NCI-H2171 (cell line): ENCODE measurements around the gene TMEM119.
A peak's percentile ranks its signal among the peaks of the same experiment; 100 is the strongest.
"Not testable (repeated sequence)": the region's sequence is repeated elsewhere in the genome, so short reads cannot be mapped to it uniquely, and the experiment has no call there.

Experiments used
- DNase-seq: peaks from one replicate; lab custom pipeline; 2025; lab: John Stamatoyannopoulos, UW

Gene TMEM119

DNA sequence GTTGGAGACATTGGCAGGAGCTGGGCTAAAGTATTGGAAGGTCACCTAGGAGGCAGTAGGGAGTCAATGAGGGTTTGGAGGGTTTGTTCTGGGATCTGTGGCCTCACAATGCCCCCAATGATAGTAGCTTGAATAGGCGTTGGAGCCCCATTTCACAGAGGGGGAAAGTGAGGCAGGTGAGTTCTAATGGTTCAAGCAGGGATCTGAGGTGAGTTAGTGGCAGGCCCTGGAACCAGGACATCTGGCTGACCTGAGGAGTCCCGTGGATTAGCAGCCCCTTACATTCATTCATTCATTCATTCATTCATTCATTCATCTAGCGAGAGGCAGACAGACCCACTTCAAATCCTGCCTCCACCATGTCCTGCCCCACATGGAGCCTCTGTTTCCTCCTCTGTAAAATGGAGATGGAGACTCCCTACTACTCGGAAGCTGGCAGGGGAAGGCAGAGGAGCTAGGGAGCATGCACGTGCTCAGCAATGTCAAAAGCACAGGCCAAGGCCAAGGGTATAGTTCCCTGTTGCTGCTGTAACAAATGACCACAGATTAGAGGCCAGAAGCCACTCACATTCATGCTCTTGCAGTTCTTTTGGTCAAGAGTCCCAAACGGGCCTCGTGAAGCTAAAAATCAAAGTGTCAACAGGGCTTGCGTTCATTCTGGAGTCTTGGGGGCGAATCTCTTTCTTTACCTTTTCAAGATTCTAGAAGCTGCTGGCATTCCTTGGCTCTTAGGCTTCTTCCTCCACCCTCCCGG, 2.2 kb upstream of the TMEM119 start:
- DNase-seq: no peak

DNA sequence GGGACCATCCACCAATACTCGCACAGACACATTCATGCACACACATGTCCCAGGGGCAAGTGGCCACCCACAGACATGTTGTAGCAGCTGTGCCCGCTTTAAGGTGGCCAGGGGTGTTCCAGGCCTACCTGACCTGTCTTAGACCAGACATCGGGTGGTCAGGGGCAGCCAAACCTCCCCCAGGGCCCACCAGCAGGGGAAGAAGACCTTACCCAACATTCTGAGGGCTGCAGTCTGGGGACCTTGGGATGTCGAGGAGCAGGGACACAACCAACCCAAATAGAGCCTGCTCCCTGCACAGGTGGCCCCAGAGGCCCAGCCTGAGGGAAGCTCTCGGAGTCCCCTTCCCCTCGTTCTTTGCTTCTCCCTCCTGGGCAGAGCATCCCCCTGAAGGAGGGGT, 1.7 kb upstream of the TMEM119 start:
- DNase-seq: no peak

DNA sequence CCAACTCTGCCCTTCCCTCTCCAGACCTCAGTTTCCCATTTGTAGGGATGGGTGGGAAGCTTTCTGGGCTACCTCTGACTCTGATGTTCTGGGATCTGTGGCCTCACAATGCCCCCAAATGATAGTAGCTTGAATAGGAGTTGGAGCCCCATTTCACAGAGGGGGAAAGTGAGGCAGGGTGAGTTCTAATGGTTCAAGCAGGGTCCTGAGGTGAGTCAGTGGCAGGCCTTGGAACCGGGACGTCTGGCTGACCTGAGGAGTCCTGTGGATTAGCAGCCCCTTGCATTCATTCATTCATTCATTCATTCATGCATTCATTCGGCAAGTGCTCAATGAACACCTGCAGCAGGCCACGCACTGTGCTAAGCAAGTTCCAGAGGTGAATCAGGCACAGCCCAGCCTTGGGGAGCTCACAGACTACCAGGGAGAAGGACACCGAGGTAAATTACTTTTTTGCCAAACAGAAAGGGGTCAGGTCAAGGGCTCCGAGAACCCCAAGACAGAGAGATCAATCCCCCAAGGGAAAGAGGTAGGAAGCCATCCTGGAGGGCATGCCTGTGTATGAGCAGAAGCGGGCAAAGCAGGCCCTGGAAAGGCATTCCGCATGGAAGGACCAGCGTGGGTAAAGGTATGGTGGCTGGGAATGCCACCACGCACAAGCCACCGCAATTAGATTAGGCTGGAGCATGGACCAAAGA, 818 bp upstream of the TMEM119 start:
- no peak for DNase-seq

DNA sequence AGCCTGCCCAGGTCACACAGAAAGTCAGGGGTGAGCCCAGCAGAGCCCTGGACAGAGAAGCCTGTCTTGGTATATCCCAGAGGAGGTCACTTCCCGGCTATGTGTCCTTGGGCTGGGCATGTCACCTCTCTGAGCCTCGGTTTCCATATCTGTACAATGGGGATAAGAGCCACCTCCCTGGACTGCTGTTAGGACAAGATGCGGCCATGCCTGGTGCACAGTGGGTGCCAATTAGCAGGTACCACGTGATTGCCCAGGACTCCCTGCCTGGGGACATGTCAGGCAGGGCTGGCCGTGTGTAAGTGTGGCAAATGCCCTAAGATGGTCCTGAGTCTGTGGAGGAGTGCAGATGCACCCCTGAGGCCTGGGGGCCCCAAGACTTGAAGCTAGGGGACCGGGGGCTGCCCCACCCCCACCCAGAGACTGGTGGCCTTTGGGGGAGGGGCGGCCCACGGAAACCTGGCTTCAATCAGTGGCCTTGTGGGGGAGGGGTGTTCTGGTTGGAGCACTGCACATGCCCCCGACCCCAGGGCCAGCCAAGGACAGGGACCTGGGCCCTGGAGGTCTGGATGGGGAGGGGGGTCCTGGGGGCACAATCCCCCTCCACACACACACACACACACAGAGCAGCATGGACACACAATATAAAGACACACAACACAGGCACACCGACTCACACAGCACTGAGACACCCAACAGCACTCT, 878 bp downstream of the TMEM119 start:
- no peak for DNase-seq

DNA sequence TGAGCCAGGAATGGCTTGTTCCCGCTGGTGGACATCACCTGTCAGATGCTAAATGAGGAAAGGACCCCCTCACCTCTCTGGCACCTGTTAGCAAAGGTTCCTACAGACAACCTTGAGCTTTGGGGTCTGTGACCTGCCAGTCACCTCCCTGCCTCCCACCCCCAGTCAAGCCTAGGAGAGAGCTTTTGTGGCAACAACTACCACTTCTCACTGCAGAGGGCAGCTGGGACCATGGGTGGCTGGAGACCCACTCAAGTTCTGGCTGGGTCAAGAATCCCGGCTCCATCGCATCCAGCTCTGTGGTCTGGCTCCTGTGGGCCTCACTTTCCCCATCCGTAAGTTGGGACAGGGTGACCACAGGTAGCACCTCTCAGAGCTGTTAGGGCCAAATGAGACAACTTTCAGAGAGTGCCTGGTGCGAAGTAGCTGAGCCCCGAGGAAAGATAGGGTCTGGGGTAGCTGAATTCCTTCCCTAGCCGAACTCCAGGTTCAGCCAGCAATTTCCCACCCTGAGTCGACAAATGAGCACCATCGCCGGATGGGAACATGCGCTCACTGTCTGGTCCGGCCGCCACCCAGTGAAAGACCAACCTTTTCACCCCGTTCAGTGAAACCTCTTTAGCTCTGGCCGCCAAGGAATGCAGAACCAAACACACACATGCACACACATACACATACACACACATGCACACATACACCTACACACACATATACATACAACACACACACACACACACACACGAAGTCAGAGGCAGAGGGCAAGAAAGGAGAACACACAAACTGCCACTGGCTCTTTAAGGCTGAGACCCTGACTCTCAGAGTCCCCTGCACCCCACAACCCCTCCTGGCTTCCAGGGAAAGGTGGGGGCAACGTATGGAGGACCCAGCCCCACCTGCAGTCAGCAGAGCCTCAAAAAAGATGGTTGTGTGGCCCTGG, 1.9 kb downstream of the TMEM119 start:
- DNase-seq: no peak

DNA sequence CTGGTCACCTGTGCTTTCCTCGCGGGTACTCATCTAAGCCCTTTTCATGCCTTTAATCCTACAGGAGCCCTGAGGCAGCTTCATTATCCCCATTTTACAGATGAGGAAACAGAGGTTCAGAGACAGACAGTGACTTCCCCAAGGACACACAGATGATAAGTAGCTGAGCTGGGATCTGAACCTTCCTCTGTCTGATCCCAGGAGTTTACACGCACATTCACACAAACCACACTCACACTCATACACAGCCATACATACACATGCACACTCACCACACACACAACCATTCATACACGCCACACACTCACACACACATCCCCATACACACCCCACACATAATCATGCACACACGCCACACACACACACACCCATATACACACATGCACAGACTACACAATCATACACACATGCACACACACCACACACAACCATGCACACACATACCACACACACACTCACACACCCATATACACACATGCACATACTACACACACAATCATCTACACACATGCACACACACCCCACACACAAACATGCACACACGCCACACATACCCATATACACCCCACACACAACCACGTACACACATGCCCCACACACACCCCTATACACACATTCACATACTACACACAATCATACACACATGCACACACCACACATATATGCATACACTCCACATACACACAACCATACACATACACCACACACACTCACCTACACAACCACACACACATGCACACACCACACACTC, 2.7 kb downstream of the TMEM119 start:
- DNase-seq: no peak

DNA sequence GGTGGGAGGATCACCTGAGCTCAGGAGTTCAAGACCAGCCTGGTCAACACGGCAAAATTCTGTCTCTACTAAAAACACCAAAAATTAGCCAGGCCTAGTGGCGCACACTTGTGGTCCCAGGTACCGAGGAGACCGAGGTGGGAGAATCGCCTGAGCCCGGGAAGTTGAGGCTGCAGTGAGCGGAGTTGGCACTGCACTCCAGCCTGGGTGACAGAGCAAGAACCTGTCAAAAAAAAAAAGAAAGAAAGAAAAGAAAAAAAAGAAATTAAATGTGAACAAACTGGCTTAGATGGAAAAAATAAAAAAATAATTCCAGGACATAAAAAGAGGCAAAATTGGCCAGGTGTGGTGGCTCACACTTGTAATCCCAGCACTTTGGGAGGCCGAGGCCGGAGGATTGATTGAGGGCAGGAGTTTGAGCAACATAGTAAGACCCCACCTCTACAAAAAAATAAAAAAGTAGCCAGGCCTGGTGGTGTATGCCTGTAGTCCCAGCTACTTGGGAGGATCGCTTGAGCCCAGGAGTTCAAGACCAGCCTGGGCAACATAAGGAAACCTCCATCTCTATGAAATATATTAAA, 3.5 kb downstream of the TMEM119 start:
- DNase-seq: no peak

DNA sequence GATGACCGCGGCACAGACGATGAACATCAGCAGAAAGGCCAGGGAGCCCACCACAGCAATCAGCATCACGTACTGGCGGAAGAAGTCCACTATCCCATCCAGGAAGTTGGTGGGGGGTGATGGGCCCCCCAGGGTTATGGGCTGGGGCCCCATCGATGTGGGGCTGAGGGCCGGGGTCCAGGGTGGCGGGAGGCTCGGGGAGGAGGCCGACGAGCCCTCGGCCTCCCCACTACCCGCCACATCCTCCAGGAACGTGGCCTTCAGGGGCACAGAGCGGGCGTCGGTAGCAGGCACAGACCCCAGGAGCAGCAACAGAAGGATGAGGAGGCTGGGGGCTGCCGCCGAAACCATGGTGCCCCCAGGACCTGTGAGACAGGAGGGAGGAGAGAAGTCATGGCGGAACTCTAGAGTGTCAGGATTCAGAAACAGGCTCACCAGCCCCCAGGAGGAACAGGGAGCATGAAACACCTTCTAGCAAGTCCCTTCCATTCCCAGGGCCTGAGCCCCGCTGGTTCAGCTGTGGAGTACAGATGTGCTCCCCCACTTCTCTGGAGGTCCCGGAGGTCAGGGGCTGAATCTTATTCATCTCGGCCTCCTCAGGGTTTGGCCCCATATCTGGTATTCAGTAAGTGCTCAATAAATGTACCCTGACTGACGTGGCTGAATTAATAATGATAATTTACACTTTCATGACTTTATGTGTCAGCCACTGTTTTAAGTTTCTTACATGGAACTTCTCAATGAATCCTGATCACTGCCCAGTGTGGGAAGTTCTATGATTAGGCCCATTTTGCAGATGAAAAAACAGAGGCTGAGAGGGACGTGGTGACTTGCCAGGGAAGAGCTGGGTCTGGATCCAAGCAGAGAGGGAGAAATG, 5.6 kb downstream of the TMEM119 start:
- DNase-seq: no peak

DNA sequence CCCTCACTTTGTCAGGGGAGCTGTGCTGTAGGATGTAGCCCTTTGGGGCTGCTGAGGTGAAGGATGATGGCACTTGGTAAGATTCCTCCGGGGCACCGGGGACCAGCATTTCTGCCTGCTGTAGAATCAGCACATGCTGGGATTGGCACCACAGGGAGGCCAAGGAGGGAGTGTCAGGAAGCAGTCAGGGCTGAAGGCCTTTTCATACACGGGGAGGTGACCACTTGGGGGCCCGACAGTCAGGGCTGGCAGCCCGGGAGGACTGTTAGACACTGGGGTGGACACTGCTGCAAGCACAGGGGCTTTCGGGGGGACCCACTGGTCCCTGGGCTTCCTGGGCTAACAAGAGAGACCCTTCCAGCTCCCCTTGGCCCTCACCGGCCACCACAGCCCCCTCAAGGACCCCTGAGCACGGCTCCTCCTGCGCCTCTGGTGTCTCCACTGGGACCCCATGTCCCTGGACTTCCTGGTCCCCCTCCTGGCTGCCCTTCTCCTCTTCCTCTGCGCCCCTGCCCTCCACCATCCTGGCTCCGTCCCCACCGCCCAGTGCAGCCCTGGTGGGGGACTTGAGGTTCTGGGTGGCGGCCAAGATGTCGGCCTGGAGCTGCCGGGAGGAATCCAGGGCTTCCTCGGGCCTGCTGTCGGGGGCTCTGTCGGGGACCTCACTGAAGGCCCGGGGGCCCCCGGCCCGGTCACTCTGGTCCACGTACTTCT, 6.5 kb downstream of the TMEM119 start:
- DNase-seq: no peak

DNA sequence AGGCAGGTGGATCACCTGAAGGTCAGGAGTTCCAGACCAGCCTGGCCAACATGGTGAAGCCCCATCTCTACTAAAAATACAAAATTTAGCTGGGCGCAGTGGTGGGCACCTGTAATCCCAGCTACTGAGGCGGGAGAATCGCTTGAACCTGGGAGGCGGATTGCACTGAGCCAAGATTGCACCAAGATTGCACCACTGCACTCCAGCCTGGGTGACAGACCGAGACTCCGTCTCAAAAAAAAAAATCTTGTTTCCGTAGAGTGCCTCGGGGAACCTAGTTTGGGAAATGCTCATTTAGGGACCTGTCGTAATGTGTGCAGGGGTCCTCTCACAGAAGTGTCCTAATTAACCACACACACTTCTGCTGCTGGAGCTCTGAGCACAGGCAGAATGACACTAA, 7.4 kb downstream of the TMEM119 start:
- DNase-seq: not testable (repeated sequence)

DNA sequence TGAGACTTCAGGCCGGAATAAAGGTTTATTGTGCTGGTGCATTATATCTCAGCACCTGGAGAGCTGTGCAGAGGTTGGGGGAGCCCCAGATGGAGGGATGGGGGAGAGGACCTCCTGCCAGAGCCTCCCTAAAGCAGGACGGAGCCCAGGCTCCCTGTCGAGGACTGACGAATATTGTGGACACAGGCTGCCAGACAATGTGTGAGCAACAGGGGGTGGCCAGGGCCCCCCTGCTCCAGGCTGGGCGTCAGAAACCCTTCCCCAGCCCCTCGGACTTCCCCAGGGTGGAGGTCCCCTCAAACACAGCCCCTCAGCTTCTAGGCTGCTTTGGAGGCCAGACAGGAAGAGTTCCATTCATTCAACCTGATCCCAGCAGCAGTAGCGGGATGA, 8.0 kb downstream of the TMEM119 start:
- no peak for DNase-seq

DNA sequence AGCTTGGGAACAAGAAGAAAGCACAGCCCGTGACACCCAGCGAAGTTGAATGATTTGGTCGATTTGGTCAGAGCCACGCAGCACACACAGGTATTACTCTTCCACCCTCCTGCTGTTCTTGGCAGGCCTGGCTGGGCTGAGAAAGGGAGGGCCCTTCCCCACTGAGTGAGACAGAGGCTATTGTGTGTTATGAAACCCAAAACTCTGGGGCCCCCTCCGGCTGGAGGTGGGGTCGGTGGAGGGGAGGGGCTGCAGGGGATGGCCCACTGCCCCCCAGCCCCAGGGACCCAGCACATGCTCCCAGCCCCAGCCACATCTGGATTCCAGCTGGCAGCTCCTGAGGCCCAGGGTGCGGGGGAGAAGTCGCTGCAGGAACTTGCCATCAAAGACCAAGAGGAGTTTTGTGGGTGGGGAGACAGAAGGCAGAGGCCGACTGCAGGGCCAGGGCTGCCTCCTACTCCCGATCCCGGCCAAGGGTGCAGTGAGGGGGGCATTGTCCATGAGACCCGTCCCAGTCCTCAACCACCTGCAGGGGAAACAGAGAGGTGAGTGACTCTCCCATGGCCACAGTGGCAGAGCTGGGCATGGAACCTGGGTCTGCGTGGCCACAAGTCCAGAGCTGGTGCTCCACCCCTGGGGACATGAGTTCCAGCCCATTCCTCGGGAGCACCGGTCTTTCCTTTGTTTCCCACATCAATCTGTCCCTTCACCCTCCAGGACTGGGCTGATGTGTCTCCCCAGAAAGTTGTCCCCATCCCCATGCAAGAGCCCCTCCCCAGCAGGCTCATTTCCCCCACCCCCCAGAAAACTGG, 8.7 kb downstream of the TMEM119 start:
- DNase-seq: peak; percentile 33

DNA sequence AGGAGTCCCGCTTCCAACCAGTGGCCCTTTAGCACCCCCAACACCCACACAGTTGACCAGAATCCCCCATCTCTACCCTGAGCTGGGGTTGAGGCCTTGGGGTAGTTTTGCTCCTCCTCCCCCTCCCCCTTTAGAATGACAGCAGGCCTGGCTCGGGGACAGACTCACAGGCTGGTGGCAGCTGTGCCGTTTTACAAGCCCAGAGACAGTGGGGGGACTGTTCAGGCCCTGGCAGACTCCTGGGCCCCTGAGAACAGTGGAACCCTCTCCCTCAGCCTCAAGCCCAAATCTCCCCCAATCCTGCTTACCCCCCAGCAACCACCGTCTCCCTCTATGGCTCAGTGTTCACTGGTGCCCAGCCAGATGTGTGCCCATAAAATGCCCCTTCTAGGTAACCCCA, 10.1 kb downstream of the TMEM119 start:
- peak; percentile 20 for DNase-seq

DNA sequence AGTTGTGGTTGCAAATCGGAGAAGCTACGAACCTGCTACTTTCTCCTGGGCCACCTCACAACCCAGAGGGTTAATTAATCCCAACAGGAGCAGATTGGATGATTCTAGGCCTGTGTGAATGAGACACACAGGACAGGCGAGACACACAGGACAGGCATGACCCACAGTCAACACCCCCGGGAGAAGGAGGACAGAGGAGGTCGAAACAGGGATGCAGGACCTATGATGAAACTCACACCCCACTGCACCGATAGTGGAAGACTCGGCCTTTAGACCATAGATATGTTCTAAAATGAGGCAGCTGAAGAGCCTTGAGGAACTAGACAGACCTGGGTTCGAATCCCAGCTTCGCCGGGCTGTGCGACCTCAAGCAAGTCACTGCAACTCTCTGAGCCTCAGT, 11.6 kb downstream of the TMEM119 start:
- DNase-seq: no peak

DNA sequence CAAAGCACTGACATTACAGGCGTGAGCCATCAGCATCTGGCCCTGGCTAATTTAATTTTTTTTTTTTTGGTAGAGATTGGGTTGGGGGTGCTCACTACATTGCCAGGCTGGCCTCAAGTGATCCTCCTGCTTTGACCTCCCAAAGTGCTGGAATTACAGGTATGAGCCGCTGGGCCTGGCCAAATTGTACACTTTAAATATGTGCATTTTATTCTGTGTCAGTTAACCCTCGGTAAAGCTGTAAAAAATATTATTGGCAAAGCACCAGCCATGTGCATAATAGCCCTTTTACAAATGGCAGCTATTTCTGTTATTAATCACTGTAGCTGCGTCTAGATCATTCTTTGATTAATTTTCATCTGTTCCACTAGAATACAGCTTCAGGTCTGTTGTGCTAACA, 12.0 kb downstream of the TMEM119 start:
- DNase-seq: no peak

DNA sequence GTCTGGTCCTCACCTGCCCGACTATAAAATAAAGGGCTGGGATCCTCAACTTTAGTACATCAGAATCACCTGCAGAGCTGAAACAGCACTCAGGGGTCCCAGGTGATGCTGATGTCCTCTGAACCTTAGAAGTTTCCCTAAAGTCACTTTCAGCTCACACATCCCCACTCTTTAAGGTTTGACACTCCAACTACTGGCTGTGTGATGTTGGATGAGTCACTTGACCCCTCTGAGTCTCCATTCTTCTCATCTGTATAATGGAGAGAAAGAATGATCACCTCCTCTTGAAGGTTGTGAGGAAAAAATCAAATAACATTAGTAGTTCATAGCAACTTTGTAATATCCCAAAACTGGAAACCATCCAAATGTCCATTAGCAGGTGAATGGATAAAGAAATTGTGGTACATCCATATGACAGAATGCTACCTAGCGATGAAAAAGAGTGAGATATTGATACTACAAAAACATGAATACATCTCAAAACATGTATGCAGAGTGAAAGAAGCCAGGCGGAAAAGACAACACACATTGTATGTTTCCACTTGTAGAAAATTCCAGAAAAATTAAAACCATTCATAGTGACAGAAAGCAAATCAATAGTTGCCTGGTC, 13.3 kb downstream of the TMEM119 start:
- DNase-seq: no peak

DNA sequence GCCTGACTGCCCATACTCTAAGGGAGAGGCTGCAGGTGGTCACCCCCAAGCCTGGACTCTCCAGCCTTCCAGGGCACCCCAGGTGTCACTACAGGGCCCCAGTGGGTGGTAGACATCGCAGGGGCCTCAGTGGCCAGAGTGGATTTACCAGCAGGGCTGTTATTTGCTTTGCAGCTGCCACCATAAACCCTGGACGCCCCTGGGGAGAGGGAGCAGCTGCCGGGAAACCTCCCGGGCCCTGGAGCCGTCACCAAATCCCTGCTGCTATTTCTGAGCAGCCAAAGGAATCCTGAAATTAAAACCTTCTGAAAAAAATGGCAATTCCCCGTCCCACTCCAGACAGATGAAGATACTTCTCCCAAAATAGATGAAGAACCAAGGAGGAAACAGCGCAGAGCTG, 13.9 kb downstream of the TMEM119 start:
- DNase-seq: peak; percentile 75
